Suprapubic skin (tissue), 3 donors: ENCODE results near the gene ANKRD66.

Experiments
- CTCF ChIP-seq, 2 donors: fragments of 200-600 bp in 1 of 2; fragments of 450-650 bp in 1 of 2; sonication (generic) in 1 of 2; IDR thresholded peaks; one replicate each; pipeline ENCODE4 v1.5.1; 2016 to 2019; ENCODE audit warnings: antibody characterized with exemption in 2 of 2, mild to moderate bottlenecking in 1 of 2, moderate library complexity in 1 of 2
- POLR2AphosphoS5 ChIP-seq, 3 donors: sonication (generic); formaldehyde crosslinking; IDR thresholded peaks; one replicate each; pipeline ENCODE4 v1.6.1; 2017; ENCODE audit warnings: antibody characterized with exemption in 3 of 3

DNA sequence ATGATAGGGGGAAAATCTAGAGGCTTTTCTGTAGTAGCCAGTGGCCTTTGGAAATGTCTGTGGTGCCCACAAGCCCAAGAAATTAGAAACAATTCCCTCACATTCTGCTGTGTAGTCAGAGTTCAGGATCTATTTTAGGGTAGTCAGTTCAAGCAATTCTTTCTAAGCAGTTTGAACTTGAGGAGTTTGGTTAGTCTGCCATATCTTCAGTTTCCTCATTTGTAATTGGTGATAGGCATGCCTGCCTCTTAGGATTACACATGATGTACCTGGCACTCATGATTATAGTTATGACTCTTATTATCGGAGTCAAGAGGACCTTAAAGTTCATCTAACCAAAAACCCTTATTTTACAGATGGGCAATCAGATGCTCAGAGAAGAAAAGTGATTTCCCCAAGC lies 25.3 kb downstream of the ANKRD66 start:
- no peak for TF ChIP-seq CTCF (IDR thresholded peaks at IDR 0.05)
- no peak for TF ChIP-seq POLR2AphosphoS5 (IDR thresholded peaks at IDR 0.05)
